GM23338 (cell line): ENCODE results near the gene FRAS1. TPM values are rescaled to one million over a fixed set of nuclear protein-coding genes. Genes with fewer than 3 reads are reported as not detected.

Source experiments
- ATAC-seq: fragments of 200-7000 bp; cut with Tn5 transposase; 3 replicates; pipeline ENCODE4 v1.9.1; 2020
- DNase-seq: peaks from one replicate; pipeline ENCODE4 v3.0.0-alpha.2; 2015; ENCODE audit warnings: low spot score
- H2AFZ ChIP-seq: fragments of 200-600 bp; sonication (generic); 2 replicates; pipeline ENCODE4 v1.8.0; 2016; ENCODE audit warnings: antibody characterized with exemption, mild to moderate bottlenecking, moderate library complexity
- H3F3A ChIP-seq: fragments of 200-600 bp; sonication (generic); replicated peaks from 2 replicates; pipeline ENCODE4 v1.8.0; 2017; ENCODE audit warnings: antibody characterized with exemption, mixed run types, low read depth
- H3K27ac ChIP-seq: fragments of 200-600 bp; sonication (generic); 2 replicates; pipeline ENCODE4 v1.6.1; 2016; ENCODE audit warnings: low read depth
- H3K27me3 ChIP-seq: fragments of 200-600 bp; sonication (generic); 2 replicates; pipeline ENCODE4 v1.8.0; 2016; ENCODE audit warnings: mild to moderate bottlenecking, mixed run types, moderate library complexity; ENCODE audit not compliant: insufficient read depth
- H3K36me3 ChIP-seq: fragments of 200-600 bp; sonication (generic); 2 replicates; pipeline ENCODE4 v1.8.0; 2016; ENCODE audit warnings: mild to moderate bottlenecking; ENCODE audit not compliant: insufficient read depth
- H3K4me1 ChIP-seq: fragments of 200-600 bp; sonication (generic); 2 replicates; pipeline ENCODE4 v1.8.0; 2016; ENCODE audit warnings: mild to moderate bottlenecking, moderate library complexity; ENCODE audit not compliant: insufficient read depth
- H3K4me2 ChIP-seq: fragments of 200-600 bp; sonication (generic); 2 replicates; pipeline ENCODE4 v1.7.1; 2017; ENCODE audit warnings: mixed run types
- H3K4me3 ChIP-seq: fragments of 200-600 bp; sonication (generic); 2 replicates; pipeline ENCODE4 v1.6.1; 2016; ENCODE audit warnings: mixed run types
- H3K79me2 ChIP-seq: fragments of 200-600 bp; sonication (generic); replicated peaks from 2 replicates; pipeline ENCODE4 v1.8.0; 2017; ENCODE audit warnings: mild to moderate bottlenecking; ENCODE audit not compliant: insufficient read depth
- H3K9me2 ChIP-seq: fragments of 200-600 bp; sonication (generic); 2 replicates; pipeline ENCODE4 v1.8.0; 2017; ENCODE audit not compliant: insufficient read depth
- H4K20me1 ChIP-seq: fragments of 200-600 bp; sonication (generic); replicated peaks from 2 replicates; pipeline ENCODE4 v1.8.0; 2017; ENCODE audit warnings: mild to moderate bottlenecking; ENCODE audit not compliant: insufficient read depth
- H3K27ac Mint-ChIP-seq: 2 replicates; pipeline ENCODE4 v1.8.0; 2020; ENCODE audit warnings: inconsistent platforms, mild to moderate bottlenecking, moderate library complexity, mixed read lengths
- H3K27me3 Mint-ChIP-seq: 3 replicates; pipeline ENCODE4 v1.8.0; 2022; ENCODE audit warnings: low read depth, mild to moderate bottlenecking, moderate library complexity, mixed read lengths, inconsistent platforms; ENCODE audit not compliant: insufficient read depth, poor library complexity
- H3K36me3 Mint-ChIP-seq: 3 replicates; pipeline ENCODE4 v1.8.0; 2021; ENCODE audit warnings: low read depth, mild to moderate bottlenecking, inconsistent platforms, moderate library complexity, mixed read lengths
- H3K4me1 Mint-ChIP-seq: 3 replicates; pipeline ENCODE4 v1.8.0; 2020; ENCODE audit warnings: mild to moderate bottlenecking, inconsistent platforms, mixed read lengths
- H3K4me3 Mint-ChIP-seq: 3 replicates; pipeline ENCODE4 v1.8.0; 2021; ENCODE audit warnings: moderate library complexity, mild to moderate bottlenecking, inconsistent platforms, mixed read lengths
- H3K9me3 Mint-ChIP-seq: 3 replicates; pipeline ENCODE4 v1.8.0; 2020; ENCODE audit warnings: moderate library complexity, mild to moderate bottlenecking, inconsistent platforms, mixed read lengths
- CREB1 ChIP-seq: fragments of 250-450 bp; sonication (Bioruptor Pico); IDR thresholded peaks from 2 replicates; pipeline ENCODE4 v1.5.0; 2020; ENCODE audit warnings: low read depth, mild to moderate bottlenecking, moderate library complexity
- ETS1 ChIP-seq: IDR thresholded peaks from 2 replicates; pipeline ENCODE4 v1.6.1; 2016; ENCODE audit warnings: antibody characterized with exemption
- EZH2 ChIP-seq: fragments of 200-600 bp; sonication (generic); IDR thresholded peaks from one replicate; pipeline ENCODE4 v1.8.0; 2017; ENCODE audit warnings: antibody characterized with exemption, mild to moderate bottlenecking, low read depth; ENCODE audit not compliant: unreplicated experiment
- EZH2phosphoT487 ChIP-seq: fragments of 200-600 bp; sonication (generic); IDR thresholded peaks from one replicate; pipeline ENCODE4 v1.8.1; 2018; ENCODE audit warnings: antibody characterized with exemption; ENCODE audit not compliant: unreplicated experiment
- JUNB ChIP-seq: IDR thresholded peaks from one replicate; pipeline ENCODE4 v1.6.1; 2016; ENCODE audit warnings: antibody characterized with exemption; ENCODE audit not compliant: unreplicated experiment
- NANOG ChIP-seq: IDR thresholded peaks from 2 replicates; pipeline ENCODE4 v1.6.1; 2016; ENCODE audit warnings: antibody characterized with exemption, borderline replicate concordance
- POLR2AphosphoS5 ChIP-seq: IDR thresholded peaks from 2 replicates; pipeline ENCODE4 v1.6.1; 2016; ENCODE audit warnings: antibody characterized with exemption, low read depth
- REST ChIP-seq: IDR thresholded peaks from one replicate; pipeline ENCODE4 v1.6.1; 2018; ENCODE audit warnings: antibody characterized with exemption; ENCODE audit not compliant: unreplicated experiment
- ZNF331 ChIP-seq: fragments of 250-450 bp; sonication (Bioruptor Pico); IDR thresholded peaks from 2 replicates; pipeline ENCODE4 v1.5.0; 2020; ENCODE audit warnings: low read depth, mild to moderate bottlenecking, moderate library complexity
- polyA plus RNA-seq: library from polyadenylated mRNA; unstranded; fragments of >200 nt; fragmentation: Nextera tagmentation; extraction: Ambion mirVana; gene quantifications from 2 replicates; pipeline ENCODE4 v1.2.1, GENCODE V29; 2016
- total RNA-seq: library from RNA; depleted of rRNA; stranded (reverse); fragments of >200 nt; shearing (Covaris generic); gene quantifications from 2 replicates; pipeline ENCODE4 v1.2.3, GENCODE V29; 2014

The FRAS1 gene
- total and polyA plus RNA-seq, 2 experiments from 2014 or later: 12.4 to 108 TPM

- TF ChIP-seq POLR2AphosphoS5 (no peak), NANOG (no peak)
Measured at GRCh38 chr4:78244705-78245485, 187.8 kb downstream of the FRAS1 start (continued).

- Histone ChIP-seq H3K4me2 (no peak overlapping the region), H3K9me2 (no peaks in the 10 kb centered on the region), H4K20me1 (0 out of 2 replicates have a peak, but pooled peaks cover 5% of the 10 kb centered on the region), H3K4me1 (peaks cover 30% of the 10 kb centered on the region), H3K4me3 (no peak overlapping the region), H3K27me3 (no peaks in the 10 kb centered on the region), H2AFZ (no peak overlapping the region), H3K27ac (0 out of 2 replicates have a peak overlapping the region, but pooled peaks have one; percentile 2), H3K79me2 (peaks cover 20% of the 10 kb centered on the region; the same call in 1 of the 2 replicates), H3F3A (no peaks in the 10 kb centered on the region), H3K36me3 (peaks cover 3% of the 10 kb centered on the region; the same call in 1 of the 2 replicates)
- H3K36me3 Mint-ChIP-seq: peaks cover 15% of the 10 kb centered on the region
- H3K27me3 Mint-ChIP-seq: peaks cover 3% of the 10 kb centered on the region
- ATAC-seq: no peak
- peaks cover 45% of the 10 kb centered on the region for H3K4me1 Mint-ChIP-seq
- H3K9me3 Mint-ChIP-seq: peaks cover 4% of the 10 kb centered on the region; the same call in 1 of the 3 replicates
- peak overlapping the region; percentile 12 for H3K27ac Mint-ChIP-seq
- no peak overlapping the region for H3K4me3 Mint-ChIP-seq
- TF ChIP-seq REST (no peak), JUNB (no peak), CREB1 (CRISPR knock-in tag) (no peak), ZNF331 (CRISPR knock-in tag) (no peak)
- DNase-seq: no peak
Measured at GRCh38 chr4:78247536-78248285, 190.6 kb downstream of the FRAS1 start.

- H3K4me2 ChIP-seq: no peak overlapping the region
- no peaks in the 10 kb centered on the region; the same call in 1 of the 2 replicates for H3K36me3 ChIP-seq
- H2AFZ ChIP-seq: no peak overlapping the region
- H3K9me3 Mint-ChIP-seq: peaks cover 13% of the 10 kb centered on the region; the same call in 2 of the 3 replicates
- no peak overlapping the region for H3K27ac ChIP-seq
- H4K20me1 ChIP-seq: no peaks in the 10 kb centered on the region
- H3K4me3 ChIP-seq: no peak overlapping the region
- H3F3A ChIP-seq: no peaks in the 10 kb centered on the region
- peaks cover 12% of the 10 kb centered on the region; the same call in 1 of the 2 replicates for H3K79me2 ChIP-seq
- peaks cover 42% of the 10 kb centered on the region for H3K36me3 Mint-ChIP-seq
- ATAC-seq: no peak
- H3K4me1 Mint-ChIP-seq: peaks cover 44% of the 10 kb centered on the region
- peaks cover 31% of the 10 kb centered on the region for H3K4me1 ChIP-seq
- H3K27me3 Mint-ChIP-seq: peaks cover 3% of the 10 kb centered on the region
- no peak overlapping the region for H3K27ac Mint-ChIP-seq
- no peaks in the 10 kb centered on the region; the same call in 1 of the 2 replicates for H3K9me2 ChIP-seq
- no peak for DNase-seq
- no peaks in the 10 kb centered on the region for H3K27me3 ChIP-seq
- H3K4me3 Mint-ChIP-seq: no peak overlapping the region
- TF ChIP-seq REST (no peak), ETS1 (no peak), ZNF331 (CRISPR knock-in tag) (no peak), POLR2AphosphoS5 (no peak), EZH2phosphoT487 (no peak), EZH2 (no peak), CREB1 (CRISPR knock-in tag) (no peak), NANOG (no peak)
Measured at GRCh38 chr4:78250500-78250899, 193.4 kb downstream of the FRAS1 start.
